NOMO-1 (cell line): ENCODE measurements around the gene NCL.
A peak's percentile ranks its signal among the peaks of the same experiment; 100 is the strongest.
"Not testable (repeated sequence)": the region's sequence is repeated elsewhere in the genome, so short reads cannot be mapped to it uniquely, and the experiment has no call there.

Experiments
- DNase-seq, 2 experiments: peaks; one replicate each; lab custom pipeline; 2025; ENCODE audit not compliant: unreplicated experiment in 2 of 2; lab: John Stamatoyannopoulos, UW

NCL gene

DNA sequence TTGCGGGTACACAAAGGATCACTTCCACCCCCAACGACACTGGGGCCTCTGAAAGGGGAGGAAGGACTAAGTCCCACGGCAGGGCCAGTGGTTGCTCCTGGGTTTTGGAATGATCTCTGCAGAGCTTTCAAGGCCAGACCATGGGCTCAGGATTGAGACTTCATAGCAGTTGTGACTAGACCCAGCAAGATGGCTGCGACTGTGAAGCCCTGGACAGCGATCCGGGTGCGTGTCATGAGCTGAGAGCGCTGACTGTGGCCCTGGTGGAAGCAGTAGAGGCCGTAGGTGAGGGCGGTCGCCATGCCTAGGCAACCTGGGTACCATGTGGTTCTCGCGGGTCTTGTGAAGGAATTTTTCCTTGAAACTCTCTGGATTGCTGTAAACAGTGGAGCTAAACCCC is 27.3 kb downstream of the NCL start:
- no peak for DNase-seq

DNA sequence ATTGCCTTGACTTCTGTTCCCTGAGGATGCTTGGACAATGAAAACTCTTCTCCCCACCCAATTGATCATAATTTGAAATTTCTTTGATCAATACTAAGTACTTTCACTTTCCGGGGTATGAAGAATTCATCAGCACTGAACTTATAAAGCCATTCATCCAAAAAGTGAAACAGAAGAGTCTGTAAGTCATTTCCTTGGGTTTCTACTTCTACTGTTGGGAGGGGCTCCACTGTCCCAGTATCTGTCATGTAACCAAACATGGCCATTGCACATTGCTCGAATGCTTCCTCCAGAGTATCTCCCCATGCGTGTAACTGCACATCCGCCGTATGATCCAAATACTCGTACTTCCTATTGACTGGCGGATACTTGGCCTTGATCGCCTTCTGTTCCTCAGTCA is 30.3 kb downstream of the NCL start:
- no peak for DNase-seq

DNA sequence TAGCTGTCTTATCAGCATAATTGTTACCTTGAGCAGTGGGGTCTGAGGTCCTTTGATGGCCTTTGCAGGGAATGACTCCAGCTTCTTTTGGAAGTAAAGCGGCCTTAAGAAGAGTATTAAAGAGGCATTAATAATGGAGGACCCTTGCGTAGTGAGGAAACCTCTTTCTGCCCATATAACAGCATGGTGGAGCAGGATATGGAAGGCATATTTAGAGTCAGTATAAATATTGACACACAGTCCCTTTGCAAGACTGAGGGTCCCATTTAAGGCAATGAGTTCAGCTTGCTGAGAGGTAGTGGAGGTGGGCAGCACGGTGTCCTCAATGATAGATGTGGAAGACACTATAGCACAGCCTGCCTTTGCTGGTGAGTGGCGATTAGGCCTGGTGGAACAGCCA is 32.7 kb downstream of the NCL start:
- no peak for DNase-seq

DNA sequence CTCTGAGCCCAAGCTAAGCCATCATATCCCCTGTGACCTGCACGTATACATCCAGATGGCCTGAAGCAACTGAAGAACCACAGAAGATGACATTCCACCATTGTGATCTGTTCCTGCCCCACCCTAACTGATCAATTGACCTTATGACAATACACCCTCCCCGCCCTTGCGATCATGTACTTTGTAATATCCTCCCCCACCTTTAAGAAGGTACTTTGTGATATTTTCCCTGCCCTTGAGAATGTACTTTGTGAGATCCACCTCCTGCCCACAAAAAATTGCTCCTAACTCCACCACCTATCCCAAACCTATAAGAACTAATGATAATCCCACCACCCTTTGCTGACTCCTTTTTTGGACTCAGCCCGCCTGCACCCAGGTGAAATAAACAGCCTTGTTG is 33.8 kb downstream of the NCL start:
- DNase-seq: not testable (repeated sequence)

DNA sequence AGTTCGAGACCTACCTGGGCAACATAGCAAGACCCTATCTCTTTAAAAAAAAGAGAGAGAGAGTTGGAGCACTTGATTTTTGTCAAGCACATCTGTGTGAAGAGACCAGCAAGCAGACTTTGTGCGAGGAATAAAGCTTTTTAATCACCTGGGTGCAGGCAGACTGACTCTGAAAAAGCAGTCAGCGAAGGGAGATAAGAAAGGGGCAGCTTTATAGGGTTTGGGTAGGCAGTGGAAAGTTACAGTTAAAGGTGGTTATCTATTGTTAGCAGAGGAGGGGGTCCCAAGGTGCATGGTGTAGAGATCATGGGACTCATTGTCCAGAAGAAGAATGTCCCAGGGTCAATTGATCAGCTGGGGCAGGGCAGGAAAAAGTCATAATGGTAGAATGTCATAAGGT is 34.4 kb downstream of the NCL start:
- no peak for DNase-seq

DNA sequence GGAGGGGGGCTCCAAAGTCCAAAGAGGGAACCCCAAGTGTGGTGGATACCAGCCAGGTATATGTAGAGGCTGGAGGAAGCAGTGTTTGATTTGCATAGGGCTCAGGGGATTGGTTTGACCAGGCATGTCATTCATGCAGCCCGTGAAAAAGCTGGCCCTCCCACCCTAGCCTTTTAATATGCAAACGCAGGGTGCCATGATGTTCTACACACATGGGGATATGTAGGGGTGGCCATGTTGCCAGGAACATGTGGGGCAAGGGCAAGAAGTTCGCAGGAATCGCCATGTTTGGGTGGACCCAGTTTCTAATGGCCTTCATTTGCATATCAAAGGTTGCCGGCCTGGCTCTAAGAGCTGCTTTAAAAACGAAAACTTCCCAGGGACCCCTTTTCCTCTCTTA is 35.1 kb downstream of the NCL start:
- no peak for DNase-seq

DNA sequence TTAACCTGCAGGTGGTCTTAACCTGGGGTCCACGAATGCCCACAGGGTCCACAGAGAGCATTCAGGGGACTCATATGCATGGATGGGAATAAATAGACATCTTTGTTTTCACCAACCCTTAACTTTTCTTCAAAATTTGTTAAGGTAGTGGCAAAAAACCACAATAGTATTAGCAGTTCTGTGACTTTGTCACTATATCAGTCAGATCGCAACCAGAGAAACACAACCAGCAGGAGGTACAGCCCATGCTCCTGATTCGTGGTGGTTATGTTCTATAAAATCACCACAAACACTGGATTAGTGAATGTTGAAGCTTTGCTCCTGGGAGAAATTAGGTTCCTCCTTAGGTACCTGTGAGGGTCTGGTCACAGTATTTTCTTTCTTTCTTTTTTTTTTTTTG is 37.2 kb downstream of the NCL start:
- DNase-seq: no peak

DNA sequence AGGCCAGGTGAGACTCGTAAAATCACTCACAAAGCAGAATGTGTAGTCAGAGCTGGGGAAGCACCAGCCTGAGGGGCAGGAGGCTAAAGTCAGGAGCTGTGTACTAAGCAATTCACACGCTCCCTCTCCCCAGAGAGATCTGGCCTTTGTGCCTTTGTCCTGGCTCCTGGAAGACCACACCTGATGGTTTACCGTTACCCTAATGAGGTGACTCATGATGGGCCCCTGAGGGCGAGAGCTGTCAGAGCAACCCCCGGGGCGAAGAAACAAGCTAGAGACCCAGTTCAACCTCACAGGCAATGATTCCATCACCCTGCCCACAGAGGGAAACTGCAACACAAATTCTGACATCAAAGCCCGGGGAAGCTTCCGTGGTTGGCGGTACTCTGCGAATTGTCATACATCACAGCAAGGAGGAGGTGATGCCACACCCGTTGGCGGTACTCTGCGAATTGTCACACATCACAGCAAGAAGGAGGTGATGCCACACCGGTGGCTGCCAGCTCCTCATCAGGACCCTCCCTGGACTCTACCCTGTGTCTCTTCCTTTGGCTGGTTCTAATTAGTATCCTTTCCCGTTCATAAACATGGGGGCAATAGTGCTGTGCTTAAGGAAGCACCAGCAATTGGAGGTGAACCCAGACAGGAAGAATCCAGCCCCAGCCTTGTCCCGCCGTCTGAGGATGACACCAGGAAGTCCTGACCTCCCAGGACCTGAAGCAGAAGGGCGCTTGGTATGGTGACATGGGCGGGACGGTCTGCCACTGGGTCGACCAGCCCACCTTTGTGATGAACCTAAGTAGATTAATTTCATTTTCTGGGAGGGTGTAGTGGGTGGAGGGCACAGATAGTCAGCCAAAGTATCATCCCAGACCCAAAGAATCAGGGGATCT is 38.2 kb downstream of the NCL start:
- no peak for DNase-seq

DNA sequence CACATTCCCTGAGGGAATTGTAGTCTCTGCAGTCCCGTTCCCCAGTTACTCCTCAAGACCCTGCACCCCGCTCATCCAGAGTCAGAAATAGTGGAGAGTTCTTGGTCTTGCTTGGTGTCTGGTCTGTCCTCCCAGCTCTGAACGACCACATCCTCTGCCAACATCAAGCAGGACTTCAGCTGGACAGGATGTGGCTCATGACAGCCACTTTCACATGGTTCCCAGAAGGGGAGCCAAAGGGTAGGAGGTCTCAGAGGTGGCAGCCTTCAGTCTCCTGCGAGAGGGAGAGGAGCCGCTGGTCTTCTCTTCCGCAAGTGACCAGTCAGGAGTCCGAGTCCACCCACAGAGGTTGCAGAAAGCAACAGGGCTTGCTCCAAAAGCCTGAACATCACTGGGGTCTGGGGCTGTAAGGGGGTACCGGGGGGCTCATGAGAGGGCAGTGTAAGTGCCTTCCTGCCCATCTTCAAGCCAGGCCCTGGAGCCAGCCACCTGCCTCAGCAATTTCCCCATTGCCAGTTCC is 38.9 kb downstream of the NCL start:
- no peak for DNase-seq

DNA sequence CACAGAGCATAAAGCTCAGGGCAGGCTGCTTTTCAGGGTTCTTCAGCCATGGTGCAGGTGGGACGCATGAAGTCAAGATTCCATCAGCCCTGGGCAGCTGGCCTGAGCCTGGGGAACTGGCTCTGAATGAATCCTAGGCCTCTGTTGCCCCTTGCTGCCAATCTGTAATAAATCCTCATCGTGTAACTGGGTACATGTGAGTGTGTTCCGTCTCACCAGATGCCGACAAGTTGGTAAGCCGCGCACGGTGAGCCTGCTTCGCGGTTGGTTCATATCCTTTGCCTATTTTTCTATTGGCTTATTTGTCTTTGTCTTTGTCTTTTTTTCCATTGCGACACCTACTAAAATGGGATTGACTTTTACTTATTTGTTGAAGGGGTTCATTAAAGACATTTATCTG is 41.1 kb downstream of the NCL start:
- no peak for DNase-seq

DNA sequence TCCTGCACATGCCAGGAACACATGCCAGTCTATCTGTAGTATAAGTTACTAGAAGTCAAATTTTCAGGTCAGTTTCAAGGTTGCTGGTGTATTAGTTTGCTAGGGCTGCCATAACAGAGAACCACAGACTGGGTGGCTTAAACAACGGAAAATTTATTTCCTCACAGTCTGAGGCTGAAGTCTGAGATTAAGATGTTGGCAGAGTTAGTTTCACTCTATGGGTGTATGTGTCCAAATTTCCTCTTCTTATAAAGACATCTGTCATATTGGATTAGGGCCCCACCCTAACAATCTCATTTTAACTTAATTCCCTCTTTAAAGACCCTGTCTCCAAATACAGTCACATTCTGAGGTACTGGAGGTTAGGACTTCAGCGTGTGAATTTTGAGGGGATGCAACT is 42.2 kb downstream of the NCL start:
- no peak for DNase-seq

DNA sequence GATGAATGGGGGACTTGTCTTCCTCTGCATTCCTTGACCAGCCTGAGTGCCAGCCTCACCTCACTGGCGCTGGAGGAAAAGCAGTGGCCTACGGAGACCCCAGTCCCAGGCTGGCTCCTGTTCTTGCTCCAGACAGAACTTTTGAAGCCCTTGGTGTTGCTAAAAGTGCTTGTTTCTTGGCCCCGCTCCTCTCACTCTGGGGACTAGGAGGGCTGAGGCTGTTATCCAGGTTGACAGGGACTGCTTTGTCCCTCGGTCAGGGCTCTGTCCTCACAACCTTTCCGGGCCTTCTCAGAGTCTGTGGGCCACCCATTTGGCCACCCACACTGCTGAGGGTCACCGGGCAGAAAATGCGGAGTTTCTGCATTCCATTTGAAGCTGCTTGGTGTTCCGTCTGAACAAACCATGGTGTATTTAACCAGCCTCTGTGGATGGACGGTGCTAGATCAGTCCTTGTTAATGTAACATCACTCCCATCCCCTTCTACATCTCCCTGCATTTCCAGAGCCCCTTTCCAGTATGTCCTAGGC is 43.2 kb downstream of the NCL start:
- no peak for DNase-seq

DNA sequence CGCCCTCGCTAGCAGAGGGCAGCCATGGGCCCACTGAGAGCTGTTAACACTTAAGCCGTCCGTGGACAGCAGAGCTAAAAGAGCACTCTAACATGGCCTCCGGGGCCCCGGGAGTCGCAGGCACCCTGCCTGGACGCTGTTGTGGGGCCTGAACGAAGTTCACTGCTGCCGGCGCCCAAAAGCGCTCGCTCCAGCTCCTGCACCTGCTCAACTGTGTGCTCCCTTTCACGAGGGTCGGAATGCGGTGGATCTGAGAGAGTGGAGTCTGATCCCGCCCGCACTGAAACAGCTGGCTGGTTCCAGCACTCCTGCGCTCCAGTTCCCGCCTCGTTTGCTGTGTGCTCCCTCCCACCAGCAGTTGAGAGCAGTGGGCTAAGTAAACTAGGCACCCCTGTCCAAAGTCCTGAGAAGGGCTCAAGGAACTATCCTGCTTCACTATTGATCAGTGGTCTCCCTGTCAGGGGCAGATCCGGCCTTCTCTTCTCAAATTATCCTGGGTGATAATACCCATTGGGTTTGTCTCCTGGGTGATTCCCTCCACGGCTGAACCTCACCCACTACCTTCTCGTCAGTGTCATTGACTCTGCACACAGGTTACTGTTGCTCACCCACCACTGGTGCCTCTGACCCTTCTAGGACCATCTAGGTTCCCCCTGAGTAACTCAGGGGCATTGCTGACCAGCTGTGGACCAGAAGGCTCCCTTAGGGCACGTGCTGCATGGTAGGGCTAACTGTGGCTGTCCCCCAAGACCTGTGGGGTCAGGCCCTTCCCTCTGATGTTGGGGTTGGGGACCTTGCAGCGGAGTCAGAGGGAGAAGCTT is 45.3 kb downstream of the NCL start:
- no peak for DNase-seq

DNA sequence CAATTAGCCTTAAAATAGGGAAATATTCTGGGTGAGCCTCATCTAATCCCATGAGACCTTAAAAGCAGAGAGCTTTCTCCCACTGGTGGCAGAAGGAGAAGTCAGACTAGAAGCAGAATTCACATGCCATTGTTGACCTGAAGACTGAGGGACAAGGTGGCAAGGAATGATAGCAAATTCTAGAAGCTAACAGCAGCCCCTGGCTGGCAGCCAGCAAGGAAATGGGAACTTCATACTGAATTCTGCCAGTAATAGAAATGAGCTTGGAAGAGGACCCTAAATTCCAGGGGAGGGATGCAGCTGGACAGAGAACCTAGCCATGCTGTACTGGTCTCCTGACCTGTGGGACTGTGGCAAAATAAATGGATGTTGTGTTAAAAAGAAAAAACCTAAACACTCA is 49.3 kb downstream of the NCL start:
- no peak for DNase-seq

DNA sequence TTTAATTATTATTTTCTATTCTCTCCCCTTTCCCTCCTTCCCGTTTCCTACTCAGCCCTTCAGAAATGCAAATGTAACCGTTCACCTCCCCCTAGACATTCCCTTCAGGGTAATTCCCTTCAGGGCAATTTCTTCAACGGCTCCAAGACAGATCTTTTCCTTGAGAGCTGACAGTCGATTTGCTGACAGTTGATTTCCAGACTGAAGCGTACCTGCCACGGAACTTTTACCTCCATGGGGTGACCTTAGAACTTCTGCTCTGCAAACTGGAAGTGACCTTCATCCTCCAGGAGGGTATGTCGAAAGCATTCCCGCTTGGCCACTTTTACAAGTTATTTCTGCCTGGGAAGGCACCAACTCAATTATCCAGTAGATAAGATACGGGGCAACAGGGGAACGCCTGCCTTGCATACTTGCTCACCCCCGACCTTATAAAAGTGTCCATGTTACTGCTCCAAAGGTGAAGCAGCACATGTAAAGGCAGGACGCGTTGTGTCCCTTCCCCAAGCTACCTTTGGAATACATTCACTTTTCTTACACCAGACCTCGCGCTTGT is 50.3 kb downstream of the NCL start:
- no peak for DNase-seq

DNA sequence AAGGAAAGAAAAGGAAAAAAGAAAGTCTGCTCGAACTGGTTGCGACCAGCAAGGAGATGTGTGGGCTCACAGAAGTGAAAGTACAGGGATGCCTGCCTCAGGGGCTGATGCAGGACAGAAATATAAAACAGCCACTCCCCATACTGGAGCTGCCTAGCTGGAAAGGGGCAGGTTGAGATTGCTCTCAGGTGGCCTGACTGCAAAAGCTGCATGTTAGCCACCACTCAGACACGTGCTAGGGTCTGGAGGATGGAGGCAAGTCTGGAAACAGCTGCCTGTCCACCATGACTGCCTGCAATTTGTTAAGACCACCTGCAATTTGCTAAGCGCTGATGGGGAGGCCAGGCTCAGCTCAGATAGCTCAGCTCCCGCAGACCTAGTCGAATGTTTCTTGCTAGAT is 50.8 kb downstream of the NCL start:
- no peak for DNase-seq

DNA sequence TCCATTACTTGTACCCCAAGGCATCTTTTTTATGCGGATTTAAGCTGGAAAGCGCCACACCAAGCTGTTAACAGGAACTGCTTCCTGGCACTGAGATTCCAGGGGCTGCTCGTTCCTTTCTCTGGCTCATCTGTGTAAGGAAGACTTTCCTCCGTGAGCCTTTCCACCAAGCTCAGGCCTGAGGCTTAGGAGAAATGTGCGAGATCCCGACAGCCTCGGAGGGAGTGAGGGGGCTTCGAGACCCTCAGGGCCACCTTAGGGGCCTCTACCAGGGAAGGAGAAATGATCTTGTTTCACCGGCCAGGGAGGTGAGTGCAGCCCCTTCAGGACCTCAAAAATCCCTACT is 51.7 kb downstream of the NCL start:
- DNase-seq: no peak

DNA sequence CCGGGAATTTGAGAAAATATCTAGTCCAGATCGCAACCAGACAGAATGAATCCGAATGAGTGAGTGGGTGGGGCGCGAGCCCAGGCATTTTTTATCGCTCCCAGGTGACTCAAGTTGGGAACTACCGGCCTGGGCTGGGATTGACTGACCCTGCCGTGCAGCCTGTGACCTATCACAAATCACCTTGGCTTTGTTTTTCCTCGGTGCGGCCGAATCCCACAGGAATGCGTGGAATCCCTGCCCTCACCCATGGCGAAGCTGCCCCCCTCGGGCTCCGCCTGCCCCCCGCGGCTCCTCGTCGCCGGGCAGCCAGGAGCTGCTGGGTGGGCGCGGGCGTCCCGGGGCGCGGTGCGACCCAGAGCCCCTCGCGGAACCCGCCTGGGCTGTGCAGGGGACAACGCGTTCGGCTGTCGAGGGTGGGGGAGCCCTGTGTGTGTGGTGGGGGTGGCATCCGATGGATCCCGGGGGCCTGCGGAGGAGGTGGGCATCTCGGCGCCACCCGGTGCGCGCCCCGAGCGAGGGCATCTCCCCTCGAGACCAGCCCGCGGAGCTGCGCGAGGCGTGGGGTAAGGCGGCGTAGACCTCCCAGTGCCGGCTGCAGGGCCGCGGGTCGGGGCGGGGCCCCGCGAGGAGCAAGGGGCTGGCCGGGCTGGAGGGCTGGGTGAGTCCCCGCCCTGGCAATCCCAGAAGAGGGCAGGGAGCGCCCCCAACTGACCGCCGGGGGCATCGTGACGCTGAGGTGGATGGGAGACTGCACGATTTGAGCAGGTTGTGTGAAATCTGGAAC is 52.3 kb downstream of the NCL start:
- peak; percentile 80 to 82 for DNase-seq

DNA sequence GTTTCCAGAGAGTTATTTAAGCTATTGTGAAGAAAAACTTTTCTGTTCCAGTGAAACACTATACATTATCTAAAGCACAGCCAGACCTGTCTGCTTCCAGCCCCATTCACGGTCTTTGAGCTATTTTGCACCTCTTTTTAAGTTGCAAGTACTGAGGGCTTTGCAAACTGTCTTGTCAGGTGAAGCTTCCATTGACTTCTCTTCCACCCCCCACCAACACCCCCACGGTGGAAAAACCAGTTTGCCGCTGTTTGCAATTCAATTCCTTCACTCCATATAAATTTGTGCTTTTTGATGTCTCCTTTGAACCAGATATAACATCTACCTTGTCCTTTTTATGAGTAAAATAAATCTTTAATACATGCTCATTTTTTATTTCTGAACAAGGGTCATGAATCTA is 53.0 kb downstream of the NCL start:
- no peak for DNase-seq

DNA sequence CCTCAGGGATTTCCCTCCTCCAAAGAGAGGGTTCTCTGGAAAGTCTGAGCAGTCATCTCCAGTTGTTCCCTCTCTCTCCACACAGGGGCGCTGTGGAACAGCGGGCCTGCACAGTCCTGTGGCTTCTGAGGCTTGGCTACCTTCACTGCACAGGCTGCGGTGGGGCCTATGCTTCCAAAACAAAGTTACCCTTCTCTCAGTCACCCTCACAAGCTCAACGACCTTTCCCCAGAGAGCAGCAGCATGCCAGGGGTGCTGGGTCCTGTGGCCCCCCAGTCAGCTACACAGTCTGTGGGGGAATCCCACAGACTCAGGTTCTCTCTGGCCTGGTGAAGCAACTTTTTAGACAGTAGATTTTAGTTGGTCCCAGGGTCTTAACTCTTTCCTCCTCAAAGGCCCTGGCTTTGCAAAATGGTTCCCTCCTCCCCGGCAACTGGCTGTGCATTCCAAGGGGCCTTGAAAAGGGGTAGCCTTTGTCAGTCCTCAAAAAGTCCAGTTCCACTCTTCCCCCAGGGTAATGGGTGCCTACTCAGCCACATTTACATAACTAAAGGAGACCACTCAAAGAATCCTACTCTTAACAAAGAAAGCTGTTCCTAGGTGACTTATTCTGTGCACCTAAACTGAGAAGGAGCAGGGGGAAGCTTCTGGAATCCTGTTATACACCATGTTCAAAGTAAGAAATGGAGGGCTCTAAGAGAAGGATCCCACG is 53.8 kb downstream of the NCL start:
- DNase-seq: no peak
